ENCODE data around the gene CD84.
"Not testable (repeated sequence)": the region's sequence is repeated elsewhere in the genome, so short reads cannot be mapped to it uniquely, and the experiment has no call there.

The CD84 gene

DNA sequence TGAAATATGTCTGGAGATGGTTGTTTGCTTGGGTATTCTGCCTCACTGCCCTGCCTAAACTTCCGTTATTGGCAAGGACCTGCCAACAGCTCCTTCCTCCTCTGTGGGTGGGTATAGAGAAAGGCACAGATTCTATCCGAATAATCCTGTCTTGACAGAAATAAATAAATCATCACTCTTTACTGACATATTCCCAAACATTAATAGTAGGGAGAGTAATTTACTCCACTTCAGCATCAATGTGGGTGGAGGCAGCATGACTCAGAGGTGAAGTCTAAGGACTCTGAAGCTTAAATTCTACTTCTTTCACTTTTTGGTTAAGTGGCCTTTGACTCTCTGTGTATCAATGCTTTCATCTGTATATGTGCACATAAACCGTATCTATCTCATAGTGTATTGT lies 2.9 kb downstream of the CD84 start:
- in situ Hi-C loops (cut with HindIII; ENCODE audit: low sequenced_read_pairs), result no loop called here

- in situ Hi-C loops (cut with HindIII; ENCODE audit: low sequenced_read_pairs), result no loop called here
Observed at GRCh38 chr1:160575112-160575664, 4.1 kb downstream of the CD84 start.

GRCh38 chr1:160570840-160571239 lies 8.5 kb downstream of the CD84 start:
- in situ Hi-C loops (cut with HindIII; ENCODE audit: low sequenced_read_pairs), result no loop called here

- in situ Hi-C loops (cut with HindIII; ENCODE audit: low sequenced_read_pairs), result no loop called here
Observed at GRCh38 chr1:160569806-160570205, 9.5 kb downstream of the CD84 start.

DNA sequence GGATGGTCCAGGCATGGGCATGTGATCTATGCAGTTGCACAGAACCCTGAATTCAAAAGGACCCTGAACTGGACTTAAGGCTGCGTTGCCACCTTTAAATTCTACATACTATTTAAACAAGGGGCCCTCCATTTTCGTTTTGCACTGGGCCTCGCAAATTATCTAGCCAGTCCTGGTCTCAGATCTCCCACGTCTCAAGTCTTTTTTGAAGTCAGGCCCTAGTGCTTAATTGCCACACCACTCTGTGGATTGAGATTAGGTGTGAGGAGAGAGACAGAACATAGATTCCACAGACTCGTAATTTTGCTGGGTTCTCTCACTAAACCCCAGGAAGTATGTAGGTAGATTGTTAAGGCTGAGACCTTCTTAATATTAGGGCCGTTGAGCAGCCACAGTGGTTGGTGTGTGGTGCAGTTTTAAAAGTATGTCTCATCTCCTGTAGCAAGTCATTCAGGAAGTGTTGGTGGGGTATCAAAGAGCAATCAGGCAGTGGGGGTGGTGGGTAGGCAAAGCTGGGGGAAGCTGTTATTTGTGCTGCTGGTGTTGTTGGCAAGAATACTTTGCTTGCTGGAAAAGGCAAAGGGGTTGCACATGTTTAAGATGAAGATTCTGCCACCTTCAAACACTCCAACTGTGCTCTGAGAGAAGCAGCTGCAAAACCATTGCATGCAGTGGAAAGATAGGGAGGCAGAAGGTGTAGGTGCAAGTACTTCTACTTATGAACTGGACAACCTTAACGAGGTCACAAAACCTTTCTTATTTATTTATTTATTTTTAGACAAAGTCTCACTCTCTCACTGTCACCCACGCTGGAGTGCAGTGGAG lies 11.2 kb downstream of the CD84 start:
- in situ Hi-C loops (cut with HindIII; ENCODE audit: low sequenced_read_pairs), result no loop called here

DNA sequence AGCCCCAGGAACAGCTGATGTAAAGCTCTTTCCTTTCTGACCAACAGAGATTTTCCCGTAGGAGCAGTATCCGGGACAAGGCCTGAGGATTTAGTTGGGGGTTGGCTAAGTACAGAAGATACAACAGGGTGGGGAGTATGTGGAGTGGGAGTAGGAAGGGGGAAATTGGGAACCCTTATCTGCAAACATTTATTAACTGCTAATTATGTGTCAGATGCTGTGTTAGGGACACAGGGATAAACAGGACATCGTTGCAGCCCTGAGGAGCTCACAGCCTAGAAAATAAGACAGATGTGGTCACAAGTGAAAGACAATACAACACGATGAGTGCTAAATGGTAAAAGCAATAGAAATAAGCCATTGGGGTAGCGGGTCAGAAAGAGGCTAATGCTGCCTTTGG lies 12.0 kb downstream of the CD84 start:
- in situ Hi-C loops (cut with HindIII; ENCODE audit: low sequenced_read_pairs), result no loop called here

- in situ Hi-C loops (cut with HindIII; ENCODE audit: low sequenced_read_pairs), result no loop called here
Observed at GRCh38 chr1:160565564-160565963, 13.7 kb downstream of the CD84 start.

DNA sequence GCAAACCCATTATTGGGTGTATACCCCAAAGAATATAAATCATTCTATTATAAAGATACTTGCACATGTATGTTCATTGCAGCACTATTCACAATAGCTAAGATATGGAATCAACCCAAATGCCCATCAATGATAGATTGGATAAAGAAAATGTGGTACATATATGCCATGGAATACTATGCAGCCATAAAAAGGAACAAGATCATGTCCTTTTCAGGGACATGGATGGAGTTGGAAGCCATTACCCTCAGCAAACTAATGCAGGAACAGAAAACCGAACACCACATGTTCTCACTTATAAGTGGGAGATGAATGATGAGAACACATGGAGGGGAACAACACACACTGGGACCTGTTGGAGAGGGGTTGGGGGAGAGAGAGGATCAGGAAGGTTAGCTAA lies 16.1 kb downstream of the CD84 start:
- in situ Hi-C loops (cut with HindIII; ENCODE audit: low sequenced_read_pairs), result not testable (repeated sequence)

DNA sequence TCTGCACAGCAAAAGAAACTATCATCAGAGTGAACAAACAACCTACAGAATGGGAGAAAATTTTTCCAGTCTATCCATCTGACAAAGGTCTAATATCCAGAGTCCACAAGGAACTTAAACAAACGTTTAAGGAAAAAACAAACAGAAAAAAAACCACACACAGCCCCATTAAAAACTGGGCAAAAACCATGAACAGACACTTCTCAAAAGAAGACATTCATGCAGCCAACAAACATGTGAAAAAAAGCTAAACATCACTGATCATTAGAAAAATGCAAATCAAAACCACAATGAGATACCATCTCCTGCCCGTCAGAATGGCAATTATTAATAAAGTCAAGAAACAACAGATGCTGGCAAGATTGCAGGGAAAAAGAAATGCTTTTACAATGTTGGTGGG lies 16.6 kb downstream of the CD84 start:
- in situ Hi-C loops (cut with HindIII; ENCODE audit: low sequenced_read_pairs), result not testable (repeated sequence)

DNA sequence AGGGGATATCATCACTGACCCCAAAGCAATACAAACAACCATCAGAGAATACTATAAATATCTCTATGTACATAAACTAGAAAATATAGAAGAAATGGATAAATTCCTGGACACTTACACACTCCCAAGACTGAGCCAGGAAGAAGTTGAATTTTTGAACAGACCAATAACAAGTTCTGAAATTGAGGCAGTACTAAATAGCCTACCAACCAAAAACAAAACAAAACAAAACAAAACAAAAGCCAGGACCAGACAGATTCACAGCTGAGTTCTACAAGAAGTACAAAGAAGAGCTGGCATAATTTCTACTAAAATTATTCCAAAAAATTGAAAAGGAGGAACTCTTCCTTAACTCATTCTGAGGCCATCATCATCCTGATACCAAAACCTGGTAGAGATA lies 18.5 kb downstream of the CD84 start:
- in situ Hi-C loops (cut with HindIII; ENCODE audit: low sequenced_read_pairs), result no loop called here

- in situ Hi-C loops (cut with HindIII; ENCODE audit: low sequenced_read_pairs), result no loop called here
Observed at GRCh38 chr1:160560045-160560705, 19.1 kb downstream of the CD84 start.

DNA sequence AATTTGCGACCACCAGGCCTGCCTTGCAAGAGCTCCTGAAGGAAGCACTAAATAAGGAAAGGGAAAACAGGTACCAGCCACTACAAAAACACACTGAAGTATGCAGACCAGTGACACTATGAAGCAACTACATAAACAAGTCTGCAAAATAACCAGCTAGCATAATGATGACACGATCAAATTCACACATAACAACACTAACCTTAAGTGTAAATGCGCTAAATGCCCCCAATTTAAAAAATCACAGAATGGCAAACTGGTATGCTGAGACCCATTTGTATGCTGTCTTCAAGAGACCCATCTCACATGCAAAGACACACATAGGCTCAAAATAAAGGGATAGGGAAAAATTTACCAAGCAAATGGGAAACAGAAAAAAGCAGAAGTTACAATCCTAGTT lies 19.9 kb downstream of the CD84 start:
- in situ Hi-C loops (cut with HindIII; ENCODE audit: low sequenced_read_pairs), result not testable (repeated sequence)

- in situ Hi-C loops (cut with HindIII; ENCODE audit: low sequenced_read_pairs), result no loop called here
Observed at GRCh38 chr1:160558660-160559380, 20.5 kb downstream of the CD84 start.

DNA sequence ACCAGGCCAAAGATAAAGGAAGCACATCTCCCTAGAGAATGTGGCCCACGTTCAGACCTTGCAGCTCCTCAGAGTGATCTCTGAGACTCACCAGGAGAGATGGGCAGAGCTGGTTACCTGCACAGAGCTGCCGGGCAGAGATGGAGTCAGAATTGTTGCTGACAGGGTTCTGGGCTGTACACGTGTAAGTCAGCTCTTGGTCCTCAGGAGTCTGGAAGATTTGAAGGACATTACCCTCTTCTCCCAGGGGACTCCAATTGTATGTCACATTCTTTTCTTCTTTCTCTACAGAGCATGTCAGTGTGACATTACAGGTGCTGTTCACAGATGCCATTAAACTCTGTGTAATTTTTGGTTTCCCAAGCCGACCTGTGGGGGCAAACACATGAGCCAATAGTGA lies 25.5 kb downstream of the CD84 start:
- in situ Hi-C loops (cut with HindIII; ENCODE audit: low sequenced_read_pairs), result no loop called here

GRCh38 chr1:160552425-160552824 lies 26.9 kb downstream of the CD84 start:
- in situ Hi-C loops (cut with HindIII; ENCODE audit: low sequenced_read_pairs), result no loop called here

DNA sequence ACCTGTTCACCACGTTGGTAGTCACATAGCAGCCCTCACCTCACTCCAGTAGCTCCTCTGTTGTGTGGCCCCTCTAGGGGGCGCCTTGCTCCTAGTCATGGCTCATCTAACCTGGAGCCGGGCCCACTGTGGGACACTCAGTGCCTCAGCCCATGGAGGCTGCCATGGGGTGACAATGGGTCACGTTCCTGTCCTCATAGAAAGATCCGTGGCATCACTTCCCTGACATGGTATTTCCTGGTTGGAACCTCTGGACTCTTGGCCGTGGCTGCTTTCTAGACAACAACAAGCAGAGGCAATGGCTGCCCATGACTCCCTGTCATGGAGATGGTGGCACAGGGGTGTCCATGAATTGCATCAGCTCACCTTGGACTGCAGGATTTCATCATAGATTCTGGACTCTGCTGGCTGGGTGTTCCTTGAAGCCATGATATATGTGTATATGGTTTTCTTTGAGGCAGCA lies 28.7 kb downstream of the CD84 start:
- in situ Hi-C loops (cut with HindIII; ENCODE audit: low sequenced_read_pairs), result no loop called here

DNA sequence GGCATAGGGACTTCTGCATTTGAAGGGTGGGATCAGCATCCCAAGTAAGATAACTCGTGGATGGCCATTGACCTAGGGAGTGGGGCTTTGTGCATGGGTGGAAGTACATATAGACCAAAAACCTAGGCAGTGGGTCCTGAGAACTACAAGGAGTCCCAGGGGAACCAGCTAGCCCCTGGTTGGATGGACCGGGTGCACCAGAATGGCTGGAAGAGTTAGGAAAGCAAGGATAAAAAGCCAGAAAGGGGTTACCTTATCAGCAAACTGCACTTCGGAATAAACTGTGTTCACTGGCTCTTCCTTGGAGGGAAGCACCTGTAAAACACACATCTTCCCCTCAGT lies 29.7 kb downstream of the CD84 start:
- in situ Hi-C loops (cut with HindIII; ENCODE audit: low sequenced_read_pairs), result no loop called here

DNA sequence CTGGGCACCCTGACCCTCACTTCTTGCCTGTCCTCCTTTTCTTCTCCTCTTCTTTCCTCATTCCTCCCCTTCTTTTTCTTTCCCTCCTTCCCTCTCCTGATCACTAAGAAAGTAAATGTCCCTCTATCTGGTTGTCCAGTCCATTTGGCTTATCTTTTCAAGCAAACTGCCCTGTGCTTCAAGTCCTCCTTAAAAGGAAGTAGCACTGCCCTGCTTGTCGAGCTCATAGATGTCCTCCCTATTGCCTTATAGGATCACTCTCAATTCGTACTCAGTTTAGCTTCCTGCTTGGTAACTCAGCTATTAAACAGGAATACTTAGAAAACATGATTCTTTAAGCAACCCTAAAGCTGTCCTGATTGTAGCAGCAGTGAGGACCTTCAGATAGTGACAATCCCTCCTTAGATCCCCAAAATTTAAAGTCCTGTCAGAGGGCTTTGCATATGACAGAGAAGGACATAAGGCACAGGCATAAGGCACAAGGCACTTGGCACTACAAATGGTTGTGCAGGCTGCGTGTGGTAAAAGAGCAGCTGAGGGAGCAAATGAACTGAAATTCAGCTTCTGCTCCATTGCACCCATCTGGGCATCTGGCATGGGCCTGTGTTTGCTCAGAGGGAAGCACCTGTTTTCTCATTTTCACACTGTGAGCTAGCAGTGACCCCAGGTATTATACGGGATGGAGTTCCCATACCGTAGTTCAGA lies 30.2 kb downstream of the CD84 start:
- in situ Hi-C loops (cut with HindIII; ENCODE audit: low sequenced_read_pairs), result no loop called here

GRCh38 chr1:160548183-160548582 lies 31.1 kb downstream of the CD84 start:
- in situ Hi-C loops (cut with HindIII; ENCODE audit: low sequenced_read_pairs), result no loop called here

DNA sequence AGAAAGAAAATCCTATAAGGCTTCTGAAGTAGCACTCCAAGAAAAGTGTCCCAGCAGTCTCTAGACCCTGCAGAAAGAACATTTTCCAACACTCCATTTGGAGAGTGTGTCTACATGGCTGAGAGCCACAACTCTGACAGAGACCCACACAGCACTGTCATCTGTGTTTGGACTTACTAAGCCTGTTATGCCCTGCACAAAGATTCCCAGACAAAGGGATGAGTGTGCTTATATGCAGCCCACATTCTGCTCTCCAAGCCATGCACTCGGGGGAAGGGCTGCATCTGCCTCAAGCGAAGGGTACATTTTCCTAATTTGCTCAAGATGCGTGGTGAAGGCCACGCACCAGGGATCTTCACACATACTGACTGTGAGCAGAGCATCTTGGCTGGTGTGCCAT lies 31.9 kb downstream of the CD84 start:
- in situ Hi-C loops (cut with HindIII; ENCODE audit: low sequenced_read_pairs), result no loop called here

DNA sequence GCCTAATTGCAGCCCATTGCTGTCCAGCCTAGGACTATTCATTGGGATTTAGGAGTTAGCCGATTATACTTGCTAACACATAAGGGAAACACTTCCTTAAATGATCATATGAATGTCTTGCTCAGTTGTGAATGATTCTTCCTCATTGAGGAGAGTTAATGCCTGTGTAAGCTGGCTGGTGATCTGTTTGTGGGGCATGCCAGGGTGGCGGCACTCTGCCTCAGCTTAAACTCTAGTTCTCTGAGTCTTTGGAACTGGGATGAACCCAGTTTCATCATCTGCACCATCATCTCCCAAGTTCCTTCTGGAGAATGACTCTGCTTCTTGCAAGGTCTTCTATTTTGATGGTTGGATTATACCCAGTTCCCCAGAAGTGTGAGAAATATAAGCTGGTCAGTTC lies 32.4 kb downstream of the CD84 start:
- in situ Hi-C loops (cut with HindIII; ENCODE audit: low sequenced_read_pairs), result no loop called here
